Activated naive CD8-positive, alpha-beta T cell treated with anti-CD3 and anti-CD28 coated beads, Interleukin-2, amount 10 ng/mL, durations not matched to agents 7 days and 5 days (primary cell): Measurements from ENCODE around the gene STUB1. TPM values are rescaled to one million over a fixed set of nuclear protein-coding genes. Genes with fewer than 3 reads are reported as not detected.

Experiments
- ATAC-seq: fragments of 150-1000 bp; cut with Tn5 transposase; one replicate; pipeline ENCODE4 v1.10.0; 2021; ENCODE audit warnings: low read depth, moderate library complexity
- POLR2A ChIA-PET: fragments of 350-600 bp; sonication (Branson Sonifier 250); formaldehyde crosslinking; loops from one replicate; lab custom pipeline; 2021; ENCODE audit warnings: antibody characterized with exemption; lab: Charles Lee
- DNase-seq: peaks from one replicate; pipeline ENCODE4 v3.0.0; 2021
- H3K27ac Mint-ChIP-seq: one replicate; pipeline ENCODE4 v1.8.0; 2022; ENCODE audit warnings: mild to moderate bottlenecking, mixed read lengths
- H3K27me3 Mint-ChIP-seq: one replicate; pipeline ENCODE4 v1.8.0; 2022; ENCODE audit warnings: mild to moderate bottlenecking, moderate library complexity, mixed read lengths
- H3K36me3 Mint-ChIP-seq: one replicate; pipeline ENCODE4 v1.8.0; 2021; ENCODE audit warnings: mild to moderate bottlenecking, mixed read lengths
- H3K4me1 Mint-ChIP-seq: one replicate; pipeline ENCODE4 v1.8.0; 2021; ENCODE audit warnings: mixed read lengths
- H3K4me3 Mint-ChIP-seq: one replicate; pipeline ENCODE4 v1.8.0; 2022; ENCODE audit warnings: mild to moderate bottlenecking, moderate library complexity, mixed read lengths
- H3K9me3 Mint-ChIP-seq: one replicate; pipeline ENCODE4 v1.8.0; 2021; ENCODE audit warnings: mixed read lengths
- total RNA-seq, 2 experiments: library from RNA; stranded (reverse); gene quantifications; one replicate each; pipeline ENCODE4 v1.2.3, GENCODE V29; 2021

Gene STUB1
- total RNA-seq, 2 experiments from 2014 or later: 74.3 to 93.3 TPM

DNA sequence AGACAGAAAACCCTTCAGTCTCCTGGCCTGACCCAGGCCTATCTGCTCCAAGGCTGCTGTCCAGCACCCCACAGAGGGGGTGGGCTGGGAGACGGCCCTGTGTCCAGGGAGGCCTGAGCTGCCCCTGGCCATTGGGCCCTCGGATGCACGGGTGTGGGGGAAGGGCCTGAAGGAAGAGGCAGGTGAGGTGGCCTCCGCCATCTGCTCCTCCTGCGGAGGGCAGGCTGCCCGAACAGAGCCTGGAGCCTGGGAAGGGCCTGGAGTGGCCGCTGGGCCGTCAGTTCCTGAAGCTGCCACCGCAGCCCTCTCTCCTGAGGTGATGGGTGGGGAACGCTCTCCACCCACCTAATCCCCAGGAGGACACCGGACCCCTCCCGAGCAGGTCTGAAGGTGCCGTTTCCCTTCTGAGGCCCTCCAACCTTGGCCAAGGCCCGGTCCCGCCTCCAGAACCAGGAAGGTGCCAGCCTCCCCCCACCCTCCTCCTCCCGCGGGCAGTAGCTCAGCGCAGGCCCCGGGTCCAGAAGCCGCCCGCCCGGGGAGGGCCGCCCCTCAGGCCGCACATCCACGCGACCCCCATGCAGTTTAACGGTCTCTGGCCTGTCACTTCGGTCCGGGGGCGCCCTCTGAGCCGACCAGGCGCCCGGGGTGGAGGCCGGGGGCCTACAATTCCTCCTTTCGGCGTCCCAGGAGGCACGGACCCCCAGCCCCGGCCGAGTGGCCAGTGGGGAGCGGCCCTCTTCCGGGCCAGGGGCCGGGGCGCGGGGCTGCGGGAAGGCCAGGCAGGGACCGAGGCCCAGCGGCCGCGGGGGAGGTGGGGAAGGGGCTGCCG lies 24.6 kb downstream of the STUB1 start:
- Mint-ChIP-seq H3K27me3 (peaks cover 48% of the 10 kb centered on the region), H3K36me3 (no peaks in the 10 kb centered on the region), H3K4me1 (no peaks in the 10 kb centered on the region), H3K9me3 (no peaks in the 10 kb centered on the region), H3K4me3 (no peak overlapping the region), H3K27ac (no peak overlapping the region)
- ATAC-seq (no peak), DNase-seq (no peak)
- POLR2A ChIA-PET: interaction anchor here (0.8 kb wide), 1 partner anchor 16 kb away, joined by 3 read pairs; the partner anchor contains the start of gene ANTKMT

DNA sequence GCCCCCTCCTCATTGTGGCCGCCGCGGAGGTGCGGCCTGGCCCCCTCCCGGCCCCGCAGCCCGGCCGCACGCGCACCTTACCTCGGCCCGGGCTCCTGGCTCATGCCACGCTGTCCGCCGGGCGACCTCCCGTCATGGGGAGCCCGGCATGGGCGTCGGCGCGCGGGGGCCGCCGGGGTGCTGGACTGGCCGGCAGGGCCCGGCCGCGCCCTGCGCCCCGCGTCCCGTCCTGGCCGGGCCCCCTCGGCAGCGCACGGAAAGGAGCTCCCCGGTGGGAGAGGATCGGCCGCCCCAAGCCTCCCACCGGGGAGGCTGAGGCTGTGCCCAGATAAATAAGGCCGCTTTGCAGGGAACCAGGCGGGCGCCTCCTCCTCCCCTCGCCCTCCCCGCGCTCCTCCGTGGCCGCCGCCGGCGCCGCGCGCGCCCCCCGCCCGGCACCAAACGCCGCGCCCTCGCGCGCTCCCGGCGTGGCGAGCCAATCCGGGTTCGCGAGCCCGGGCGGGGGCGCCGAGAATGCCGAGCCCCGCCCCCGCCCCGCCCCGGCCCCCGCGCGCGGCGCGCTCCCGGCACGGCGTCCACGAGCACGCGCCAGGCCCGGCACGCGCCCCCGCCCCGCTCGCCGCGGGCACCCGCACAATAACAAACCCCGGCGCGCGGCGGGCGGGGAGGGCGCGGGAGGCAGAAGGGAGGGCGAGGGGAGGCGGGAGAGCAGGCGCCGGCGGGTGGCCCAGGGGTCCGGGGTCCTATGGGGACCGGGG lies 25.4 kb downstream of the STUB1 start, which contains the start of gene FBXL16:
Gene FBXL16, minus strand, starts transcription at position 371 of the 758 bp plus-strand sequence. CDS start 8,396 bp downstream, outside the sequence.
- POLR2A ChIA-PET: interaction anchor here (1.3 kb wide), 1 partner anchor 10 kb away, joined by 3 read pairs; no protein-coding TSS in a partner anchor
- Mint-ChIP-seq H3K9me3 (no peaks in the 10 kb centered on the region), H3K27me3 (peaks cover 45% of the 10 kb centered on the region)

GRCh38 chr16:706189-707061 lies 26.2 kb downstream of the STUB1 start:
- Mint-ChIP-seq H3K27ac (no peak overlapping the region), H3K4me3 (no peak overlapping the region), H3K4me1 (no peaks in the 10 kb centered on the region), H3K27me3 (peaks cover 48% of the 10 kb centered on the region), H3K36me3 (no peaks in the 10 kb centered on the region), H3K9me3 (no peaks in the 10 kb centered on the region)
- ATAC-seq (no peak), DNase-seq (no peak)
- POLR2A ChIA-PET: interaction anchor here (0.9 to 1.3 kb wide), 2 partner anchors 10 to 11 kb away, joined by 3 read pairs; no protein-coding TSS in a partner anchor

More for the DNA sequence above, 25.4 kb downstream of the STUB1 start, which contains the start of gene FBXL16:
- DNase-seq (no peak), ATAC-seq (no peak)
- Mint-ChIP-seq H3K36me3 (no peaks in the 10 kb centered on the region), H3K27ac (no peak within 1 kb of the TSS), H3K4me3 (no peak within 1 kb of the TSS), H3K4me1 (no peaks in the 10 kb centered on the region)

- Mint-ChIP-seq H3K27me3 (peaks cover 42% of the 10 kb centered on the region), H3K4me3 (no peak overlapping the region), H3K9me3 (no peaks in the 10 kb centered on the region), H3K36me3 (no peaks in the 10 kb centered on the region), H3K4me1 (no peaks in the 10 kb centered on the region), H3K27ac (no peak overlapping the region)
- POLR2A ChIA-PET: interaction anchor here (0.9 kb wide), 1 partner anchor 9 kb away, joined by 3 read pairs; no protein-coding TSS in a partner anchor
- ATAC-seq: no peak
- DNase-seq: no peak
Measured at GRCh38 chr16:707062-707538, 26.9 kb downstream of the STUB1 start.

DNA sequence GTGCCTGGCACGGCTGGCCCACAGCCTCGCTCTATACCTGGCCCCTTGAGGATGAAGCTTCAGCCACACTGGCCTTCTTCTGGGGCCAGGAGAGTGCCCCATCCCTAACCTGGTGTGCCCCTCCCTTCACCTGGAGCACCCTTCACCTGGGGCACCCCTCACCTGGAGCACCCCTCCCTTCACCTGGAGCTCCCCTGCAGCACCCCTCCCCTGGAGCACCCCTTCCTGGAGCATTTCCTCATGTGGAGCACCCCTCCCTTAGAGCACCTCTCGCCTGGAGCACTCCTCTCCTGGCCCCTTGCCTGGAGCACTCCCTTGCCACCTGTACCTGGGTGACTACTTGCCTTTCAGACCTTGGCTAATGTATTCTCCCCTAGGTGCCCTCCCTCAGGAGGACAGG lies 27.8 kb downstream of the STUB1 start:
- DNase-seq (no peak), ATAC-seq (no peak)
- Mint-ChIP-seq H3K9me3 (no peaks in the 10 kb centered on the region), H3K36me3 (no peaks in the 10 kb centered on the region), H3K27me3 (peaks cover 40% of the 10 kb centered on the region), H3K27ac (no peak overlapping the region), H3K4me1 (no peaks in the 10 kb centered on the region), H3K4me3 (no peak overlapping the region)
- POLR2A ChIA-PET: interaction anchor here (1.0 kb wide), 1 partner anchor 80 kb away, joined by 4 read pairs; the partner anchor contains the start of genes CHTF18 and RPUSD1

- no peak for ATAC-seq
- H3K9me3 Mint-ChIP-seq: no peaks in the 10 kb centered on the region
- POLR2A ChIA-PET: interaction anchor here (1.0 kb wide), 1 partner anchor 79 kb away, joined by 4 read pairs; the partner anchor contains the start of genes CHTF18 and RPUSD1
- H3K36me3 Mint-ChIP-seq: no peaks in the 10 kb centered on the region
- H3K27me3 Mint-ChIP-seq: peaks cover 40% of the 10 kb centered on the region
- DNase-seq: no peak
- no peak overlapping the region for H3K27ac Mint-ChIP-seq
- H3K4me1 Mint-ChIP-seq: no peaks in the 10 kb centered on the region
- no peak overlapping the region for H3K4me3 Mint-ChIP-seq
Measured at GRCh38 chr16:708959-709358, 28.7 kb downstream of the STUB1 start.

DNA sequence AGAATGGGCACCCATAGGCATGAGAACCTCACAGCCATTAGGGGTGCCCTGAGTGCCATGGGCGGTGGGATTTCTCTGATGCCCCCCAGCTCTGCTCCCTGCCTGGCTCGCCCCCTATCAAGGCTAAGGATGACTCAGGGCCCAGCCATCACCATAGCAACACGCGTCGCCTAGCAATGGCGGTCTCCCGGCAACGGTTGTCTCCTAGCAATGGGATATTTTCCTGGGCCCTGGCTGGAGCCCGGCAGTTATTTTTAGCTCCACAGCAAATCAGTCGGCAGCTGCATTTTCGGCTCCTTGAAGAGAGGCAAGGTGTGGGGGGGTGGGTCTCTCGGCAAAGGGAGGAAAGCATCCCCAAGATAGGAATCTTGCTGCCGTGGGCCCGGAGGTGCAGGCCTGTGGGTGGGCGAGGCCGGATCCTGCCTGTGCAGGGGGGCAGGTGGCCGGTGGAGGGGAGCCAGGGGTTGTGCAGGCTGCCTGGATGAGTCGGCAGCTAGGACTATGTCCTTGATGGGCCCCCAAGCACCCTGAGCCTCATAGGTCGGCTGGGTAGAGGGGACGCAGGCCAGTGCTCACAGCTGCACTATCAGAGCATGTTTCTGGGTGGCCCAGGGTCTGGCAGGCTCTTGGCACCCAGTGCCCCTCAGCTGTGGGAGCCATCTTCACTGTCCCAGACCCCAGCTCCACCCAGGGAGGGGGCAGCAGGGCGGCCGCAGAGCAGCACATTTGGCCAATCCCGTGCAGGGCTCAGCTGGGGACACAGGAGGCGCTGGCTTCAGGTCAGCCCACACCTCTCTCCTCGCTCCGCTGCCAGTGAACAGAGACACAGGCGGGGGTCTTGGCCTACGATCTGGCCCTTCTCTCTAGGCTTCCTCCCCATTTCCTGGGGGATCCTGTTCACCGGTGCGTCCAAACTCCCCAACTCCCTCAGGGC lies 29.6 kb downstream of the STUB1 start:
- POLR2A ChIA-PET: interaction anchor here (0.5 kb wide), 1 partner anchor 347 kb away, joined by 3 read pairs; no protein-coding TSS in a partner anchor
- peaks cover 3% of the 10 kb centered on the region for H3K4me1 Mint-ChIP-seq
- H3K4me3 Mint-ChIP-seq: no peak overlapping the region
- peaks cover 37% of the 10 kb centered on the region for H3K27me3 Mint-ChIP-seq
- H3K9me3 Mint-ChIP-seq: no peaks in the 10 kb centered on the region
- no peaks in the 10 kb centered on the region for H3K36me3 Mint-ChIP-seq
- no peak for DNase-seq
- H3K27ac Mint-ChIP-seq: no peak overlapping the region
- ATAC-seq: no peak

DNA sequence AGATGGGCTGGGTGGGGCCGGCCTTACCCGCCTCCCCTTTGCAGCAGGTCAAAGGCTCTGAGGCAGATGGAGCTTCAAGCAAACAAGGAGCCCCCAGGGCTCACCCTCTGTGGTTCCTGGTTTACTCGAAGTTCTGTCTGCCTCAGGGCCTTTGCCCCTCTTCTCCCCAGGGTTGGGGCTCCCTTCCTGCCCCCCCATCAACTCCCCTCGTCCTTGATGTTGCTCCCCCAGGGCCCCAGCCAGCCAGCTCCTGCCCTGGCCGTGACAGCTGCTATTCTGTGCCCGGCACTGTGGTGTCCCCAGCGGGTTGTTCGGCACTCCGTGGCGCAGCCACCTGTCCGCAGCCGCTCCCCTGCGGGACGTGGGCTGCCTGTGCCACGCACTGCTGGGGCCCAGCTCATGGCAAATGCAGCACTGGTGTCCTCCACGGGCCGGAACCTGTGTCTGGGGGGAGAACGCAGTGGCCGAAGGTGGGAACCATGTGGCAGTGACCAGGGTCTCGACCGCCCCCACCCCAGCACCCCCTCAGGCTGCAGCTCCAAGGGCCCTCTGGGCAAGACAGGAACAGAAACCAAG lies 30.4 kb downstream of the STUB1 start:
- POLR2A ChIA-PET: interaction anchor here (0.5 kb wide), 1 partner anchor 347 kb away, joined by 3 read pairs; no protein-coding TSS in a partner anchor
- DNase-seq (no peak), ATAC-seq (no peak)
- peaks cover 3% of the 10 kb centered on the region for H3K4me1 Mint-ChIP-seq
- no peak overlapping the region for H3K4me3 Mint-ChIP-seq
- H3K9me3 Mint-ChIP-seq: no peaks in the 10 kb centered on the region
- peaks cover 37% of the 10 kb centered on the region for H3K27me3 Mint-ChIP-seq
- H3K27ac Mint-ChIP-seq: no peak overlapping the region
- H3K36me3 Mint-ChIP-seq: no peaks in the 10 kb centered on the region

- ATAC-seq (no peak), DNase-seq (no peak)
- peaks cover 41% of the 10 kb centered on the region for H3K27me3 Mint-ChIP-seq
- peaks cover 3% of the 10 kb centered on the region for H3K4me1 Mint-ChIP-seq
- POLR2A ChIA-PET: no interaction called here
- no peak overlapping the region for H3K27ac Mint-ChIP-seq
- H3K4me3 Mint-ChIP-seq: no peak overlapping the region
- H3K36me3 Mint-ChIP-seq: no peaks in the 10 kb centered on the region
- no peaks in the 10 kb centered on the region for H3K9me3 Mint-ChIP-seq
Measured at GRCh38 chr16:711084-711483, 30.9 kb downstream of the STUB1 start.

- DNase-seq: peak; percentile 89
- peaks cover 39% of the 10 kb centered on the region for H3K27me3 Mint-ChIP-seq
- H3K4me1 Mint-ChIP-seq: peaks cover 4% of the 10 kb centered on the region
- H3K9me3 Mint-ChIP-seq: no peaks in the 10 kb centered on the region
- H3K4me3 Mint-ChIP-seq: no peak overlapping the region
- peak; percentile 66 for ATAC-seq
- no peak overlapping the region for H3K27ac Mint-ChIP-seq
- no peaks in the 10 kb centered on the region for H3K36me3 Mint-ChIP-seq
- POLR2A ChIA-PET: interaction anchor here (1.0 to 1.2 kb wide), 2 partner anchors 29 to 74 kb away, joined by 4 to 5 read pairs; partner anchors contain the start of gene CIAO3
Measured at GRCh38 chr16:711548-712320, 31.5 kb downstream of the STUB1 start.
